ENCODE results near the gene JDP2. TPM values are rescaled to one million over a fixed set of nuclear protein-coding genes. Genes with fewer than 3 reads are reported as not detected.

The JDP2 gene
- total and polyA plus RNA-seq, 2 donors (not counting 1 experiment from before 2014, with no cell fraction given) = 7.9 to 17.9 TPM

- H2AFZ ChIP-seq (ENCODE audit: insufficient read depth, low read depth, low read length, poor library complexity, severe bottlenecking) = no peak overlapping the region
- no peaks in the 10 kb centered on the region for H3K79me2 ChIP-seq (ENCODE audit: control insufficient read depth, insufficient read depth, low read length)
- H3K36me3 ChIP-seq (replicated peaks in 1 of 2; ENCODE audit: control extremely low read depth in 1 of 2, control insufficient read depth in 1 of 2, extremely low read depth in 1 of 2, insufficient read depth in 2 of 2, low read length in 1 of 2) = no peaks in the 10 kb centered on the region
- peaks cover 0 to 11% of the 10 kb centered on the region in 2 donors for H3K4me1 ChIP-seq (ENCODE audit: control insufficient read depth in 2 of 2, insufficient read depth in 2 of 2, low read length in 2 of 2)
- no peaks in the 10 kb centered on the region for H3K9me3 ChIP-seq (ENCODE audit: control extremely low read depth in 1 of 3, control insufficient read depth in 2 of 3, insufficient read depth in 1 of 3, low read length in 2 of 3)
- no peak for ATAC-seq (ENCODE audit: low read depth)
- 84% methylated on average over 10 of the region's 14 CpGs for WGBS (ENCODE audit: insufficient coverage)
- TF ChIP-seq EZH2 (IDR thresholded peaks at IDR 0.05; ENCODE audit: borderline replicate concordance, insufficient read depth, low read depth, low read length, poor library complexity, severe bottlenecking) (no peak), CTCF (IDR thresholded peaks at IDR 0.05) (no peak)
- H3K9ac ChIP-seq (ENCODE audit: low read length) = no peak overlapping the region
- no peaks in the 10 kb centered on the region for H3K27me3 Mint-ChIP-seq
- H3K27ac Mint-ChIP-seq = no peak overlapping the region
- no peak overlapping the region for H3K4me3 Mint-ChIP-seq
- H3K27ac ChIP-seq (ENCODE audit: low read length in 2 of 2) = no peak overlapping the region
- CTCF ChIA-PET = interaction anchor here (0.5 to 10.1 kb wide), 12 partner anchors 10 to 356 kb away, joined by 3 to 221 read pairs (median 3); no protein-coding TSS in a partner anchor
- no peak for DNase-seq
- H3K4me2 ChIP-seq (replicated peaks; ENCODE audit: low read depth, low read length, poor library complexity, severe bottlenecking) = no peak overlapping the region
- no peaks in the 10 kb centered on the region for H4K20me1 ChIP-seq (ENCODE audit: control insufficient read depth, insufficient read depth, low read length, poor library complexity, severe bottlenecking)
- peaks cover 0 to 7% (median 0%) of the 10 kb centered on the region in 4 experiments for H3K27me3 ChIP-seq (replicated peaks in 1 of 4; ENCODE audit: control extremely low read depth in 1 of 4, control insufficient read depth in 3 of 4, insufficient read depth in 4 of 4, low read length in 3 of 4)
- H3K4me1 Mint-ChIP-seq = peaks cover 24% of the 10 kb centered on the region
- POLR2A ChIA-PET = no interaction called here
- H3K9me3 Mint-ChIP-seq (ENCODE audit: insufficient read depth) = no peaks in the 10 kb centered on the region
- intact Hi-C loops (cut with micrococcal nuclease) = loop anchor here (10.0 kb wide), 1 partner anchor 53 kb away; no protein-coding TSS in a partner anchor
- no peak overlapping the region for H3K4me3 ChIP-seq (ENCODE audit: control extremely low read depth in 1 of 5, extremely low read depth in 1 of 5, insufficient read depth in 1 of 5, low read depth in 2 of 5, low read length in 4 of 5)
Measured at GRCh38 chr14:75491376-75491978, 63.7 kb downstream of the JDP2 start.

DNA sequence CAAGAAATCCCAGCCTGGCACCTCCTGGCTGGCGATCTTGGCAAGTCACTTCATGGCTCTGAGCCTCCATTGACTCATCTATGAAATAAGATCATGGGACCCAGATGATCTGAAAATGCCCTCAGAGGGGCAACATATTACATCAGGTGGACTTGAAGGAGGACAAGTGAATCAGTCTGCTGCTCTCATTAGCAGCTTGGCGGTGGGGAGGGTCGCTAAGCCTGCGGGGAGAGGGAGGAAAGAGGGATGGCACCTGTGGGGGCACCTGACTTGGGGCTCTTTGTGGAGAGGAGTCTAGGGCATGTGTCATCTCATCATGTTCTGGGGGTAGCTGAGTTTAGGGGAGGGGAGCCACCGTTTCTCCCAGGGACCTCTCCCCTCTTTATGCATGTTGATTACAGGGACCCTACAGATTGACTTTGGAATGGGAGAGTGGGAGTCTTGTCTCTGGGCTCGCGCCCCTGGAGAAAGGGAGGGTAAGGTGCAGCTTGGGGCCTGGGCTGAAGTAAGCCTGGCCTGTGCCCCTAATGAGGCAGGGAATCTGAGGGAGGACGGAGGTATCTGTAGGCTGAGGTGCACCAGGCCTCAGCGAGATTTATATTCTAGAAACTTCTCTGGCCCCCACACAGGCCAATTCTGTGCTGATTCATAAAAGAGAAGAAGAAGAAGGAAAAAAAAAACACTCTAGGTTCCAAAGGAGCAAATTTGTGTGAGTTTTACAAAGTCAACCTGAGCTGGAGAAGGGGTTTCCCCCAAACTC is 65.2 kb downstream of the JDP2 start:
- Histone ChIP-seq H3K27ac (ENCODE audit: low read length in 2 of 2) (no peak overlapping the region), H3K9ac (ENCODE audit: low read length) (no peak overlapping the region), H3K4me2 (replicated peaks; ENCODE audit: low read depth, low read length, poor library complexity, severe bottlenecking) (no peak overlapping the region), H2AFZ (ENCODE audit: insufficient read depth, low read depth, low read length, poor library complexity, severe bottlenecking) (no peak overlapping the region), H3K36me3 (replicated peaks in 1 of 2; ENCODE audit: control extremely low read depth in 1 of 2, control insufficient read depth in 1 of 2, extremely low read depth in 1 of 2, insufficient read depth in 2 of 2, low read length in 1 of 2) (no peaks in the 10 kb centered on the region), H3K27me3 (replicated peaks in 1 of 4; ENCODE audit: control extremely low read depth in 1 of 4, control insufficient read depth in 3 of 4, insufficient read depth in 4 of 4, low read length in 3 of 4) (no peaks in the 10 kb centered on the region), H4K20me1 (ENCODE audit: control insufficient read depth, insufficient read depth, low read length, poor library complexity, severe bottlenecking) (no peaks in the 10 kb centered on the region), H3K79me2 (ENCODE audit: control insufficient read depth, insufficient read depth, low read length) (no peaks in the 10 kb centered on the region), H3K4me3 (ENCODE audit: control extremely low read depth in 1 of 5, extremely low read depth in 1 of 5, insufficient read depth in 1 of 5, low read depth in 2 of 5, low read length in 4 of 5) (no peak overlapping the region), H3K4me1 (ENCODE audit: control insufficient read depth in 2 of 2, insufficient read depth in 2 of 2, low read length in 2 of 2) (peaks cover 10 to 19% of the 10 kb centered on the region in 2 donors), H3K9me3 (ENCODE audit: control extremely low read depth in 1 of 3, control insufficient read depth in 2 of 3, insufficient read depth in 1 of 3, low read length in 2 of 3) (no peaks in the 10 kb centered on the region)
- Mint-ChIP-seq H3K4me3 (no peak overlapping the region), H3K27ac (no peak overlapping the region), H3K27me3 (no peaks in the 10 kb centered on the region), H3K9me3 (ENCODE audit: insufficient read depth) (no peaks in the 10 kb centered on the region), H3K4me1 (peaks cover 29% of the 10 kb centered on the region)
- TF ChIP-seq EZH2 (IDR thresholded peaks at IDR 0.05; ENCODE audit: borderline replicate concordance, insufficient read depth, low read depth, low read length, poor library complexity, severe bottlenecking) = no peak
- no peak for TF ChIP-seq CTCF (IDR thresholded peaks at IDR 0.05)
- intact Hi-C loops (cut with micrococcal nuclease) = loop anchor here (10.0 kb wide), 1 partner anchor 52 kb away; no protein-coding TSS in a partner anchor
- no peak for ATAC-seq (ENCODE audit: low read depth)
- CTCF ChIA-PET = interaction anchor here (0.8 to 10.1 kb wide), 8 partner anchors 22 to 194 kb away, joined by 3 to 221 read pairs (median 4); no protein-coding TSS in a partner anchor
- WGBS (ENCODE audit: insufficient coverage) = 94% methylated on average over 7 of the region's 9 CpGs
- POLR2A ChIA-PET = no interaction called here
- no peak for DNase-seq

Measured in B cell (primary cell).